WERI-Rb-1 (cell line): ENCODE measurements around the gene CLIP2.
"Not testable (repeated sequence)": the region's sequence is repeated elsewhere in the genome, so short reads cannot be mapped to it uniquely, and the experiment has no call there.

ENCODE experiments used
- DNase-seq: peaks from one replicate; pipeline ENCODE4 v3.0.0-alpha.2; 2020
- H3K27ac ChIP-seq: fragments of 250-450 bp; sonication (Bioruptor Pico); 2 replicates; pipeline ENCODE4 v1.5.1; 2020; ENCODE audit warnings: mild to moderate bottlenecking, moderate library complexity
- H3K27me3 ChIP-seq: fragments of 250-450 bp; sonication (Bioruptor Pico); 2 replicates; pipeline ENCODE4 v1.5.1; 2021; ENCODE audit warnings: mild to moderate bottlenecking, low read depth, moderate library complexity; ENCODE audit not compliant: insufficient read depth, severe bottlenecking
- H3K36me3 ChIP-seq: fragments of 250-450 bp; sonication (Bioruptor Pico); 2 replicates; pipeline ENCODE4 v1.5.1; 2020; ENCODE audit warnings: mild to moderate bottlenecking, moderate library complexity
- H3K4me3 ChIP-seq: 2 replicates; pipeline ENCODE4 v1.5.1; 2011; ENCODE audit warnings: low read depth, mild to moderate bottlenecking, control low read depth, low read length
- H3K9me3 ChIP-seq: fragments of 250-450 bp; sonication (Bioruptor Pico); 2 replicates; pipeline ENCODE4 v1.5.1; 2021; ENCODE audit warnings: mild to moderate bottlenecking, moderate library complexity; ENCODE audit not compliant: severe bottlenecking
- CTCF ChIP-seq: IDR thresholded peaks from 2 replicates; pipeline ENCODE4 v1.5.1; 2011; ENCODE audit warnings: low read depth, mild to moderate bottlenecking, control low read depth, inconsistent platforms, low read length

CLIP2 gene

GRCh38 chr7:74405191-74405898, 116.1 kb downstream of the CLIP2 start:
- Histone ChIP-seq H3K27me3 (no peaks in the 10 kb centered on the region), H3K9me3 (no peaks in the 10 kb centered on the region), H3K27ac (no peak overlapping the region), H3K36me3 (no peaks in the 10 kb centered on the region), H3K4me3 (peak overlapping the region; percentile 50)
- peak; percentile 95 for TF ChIP-seq CTCF
- DNase-seq: peak; percentile 89

GRCh38 chr7:74405899-74406512, 116.8 kb downstream of the CLIP2 start:
- no peak overlapping the region for H3K27ac ChIP-seq
- H3K9me3 ChIP-seq: no peaks in the 10 kb centered on the region
- H3K4me3 ChIP-seq: peak overlapping the region; percentile 50
- H3K36me3 ChIP-seq: no peaks in the 10 kb centered on the region
- H3K27me3 ChIP-seq: no peaks in the 10 kb centered on the region
- DNase-seq: no peak
- TF ChIP-seq CTCF: no peak

- Histone ChIP-seq H3K9me3 (no peaks in the 10 kb centered on the region), H3K36me3 (no peaks in the 10 kb centered on the region), H3K4me3 (no peak overlapping the region), H3K27ac (no peak overlapping the region), H3K27me3 (no peaks in the 10 kb centered on the region)
- no peak for DNase-seq
- TF ChIP-seq CTCF: no peak
These were observed 118.8 kb downstream of the CLIP2 start for GRCh38 chr7:74407958-74408357.

- no peak for DNase-seq
- Histone ChIP-seq H3K36me3 (no peaks in the 10 kb centered on the region), H3K27me3 (no peaks in the 10 kb centered on the region), H3K4me3 (no peak overlapping the region), H3K9me3 (no peaks in the 10 kb centered on the region), H3K27ac (no peak overlapping the region)
- no peak for TF ChIP-seq CTCF
These were observed 120.4 kb downstream of the CLIP2 start for GRCh38 chr7:74409571-74409970.

GRCh38 chr7:74410772-74411171, 121.6 kb downstream of the CLIP2 start:
- no peak overlapping the region for H3K4me3 ChIP-seq
- no peaks in the 10 kb centered on the region for H3K36me3 ChIP-seq
- no peak overlapping the region for H3K27ac ChIP-seq
- H3K9me3 ChIP-seq: no peaks in the 10 kb centered on the region
- H3K27me3 ChIP-seq: no peaks in the 10 kb centered on the region
- DNase-seq: no peak
- TF ChIP-seq CTCF: no peak

- H3K4me3 ChIP-seq, H3K27me3 ChIP-seq, H3K36me3 ChIP-seq, H3K27ac ChIP-seq, DNase-seq, H3K9me3 ChIP-seq: not testable (repeated sequence)
These were observed 122.4 kb downstream of the CLIP2 start for GRCh38 chr7:74411571-74411970.
